Endodermal cell (in vitro differentiated cells): ENCODE results near the gene USP9X. TPM values are rescaled to one million over a fixed set of nuclear protein-coding genes. Genes with fewer than 3 reads are reported as not detected.

Experiments used
- DNase-seq: peaks from one replicate; pipeline ENCODE4 v3.0.0-alpha.2; 2017
- H3K27ac ChIP-seq: 2 replicates; pipeline ENCODE4 v1.5.1; 2013; ENCODE audit warnings: mild to moderate bottlenecking, low read depth, low read length, moderate library complexity
- H3K27me3 ChIP-seq: 2 replicates; pipeline ENCODE4 v1.6.1; 2013; ENCODE audit warnings: mild to moderate bottlenecking, low read length, moderate library complexity; ENCODE audit not compliant: insufficient read depth, control insufficient read depth, poor library complexity, severe bottlenecking
- H3K36me3 ChIP-seq: 2 replicates; pipeline ENCODE4 v1.7.0; 2013; ENCODE audit warnings: mild to moderate bottlenecking, low read length, moderate library complexity; ENCODE audit not compliant: control insufficient read depth, insufficient read depth
- H3K4me1 ChIP-seq: one replicate; pipeline ENCODE4 v1.7.0; 2013; ENCODE audit warnings: low read length; ENCODE audit not compliant: control insufficient read depth, insufficient read depth
- H3K4me3 ChIP-seq: 2 replicates; pipeline ENCODE4 v1.5.1; 2013; ENCODE audit warnings: mild to moderate bottlenecking, low read length, moderate library complexity
- H3K9ac ChIP-seq: 2 replicates; pipeline ENCODE4 v1.6.1; 2013; ENCODE audit warnings: mild to moderate bottlenecking, low read length, moderate library complexity; ENCODE audit not compliant: poor library complexity, severe bottlenecking; ENCODE audit errors: extremely low read depth
- H3K9me3 ChIP-seq: 2 replicates; pipeline ENCODE4 v1.6.1; 2013; ENCODE audit warnings: mild to moderate bottlenecking, low read length, moderate library complexity; ENCODE audit not compliant: control insufficient read depth
- H3K27ac Mint-ChIP-seq: 2 replicates; pipeline ENCODE4 v1.8.0; 2020; ENCODE audit warnings: mixed read lengths
- H3K27me3 Mint-ChIP-seq: 2 replicates; pipeline ENCODE4 v1.8.0; 2021; ENCODE audit warnings: mild to moderate bottlenecking, mixed read lengths; ENCODE audit not compliant: insufficient read depth
- H3K36me3 Mint-ChIP-seq: 2 replicates; pipeline ENCODE4 v1.8.0; 2020; ENCODE audit warnings: low read depth, mixed read lengths
- H3K4me1 Mint-ChIP-seq: 2 replicates; pipeline ENCODE4 v1.8.0; 2020; ENCODE audit warnings: mixed read lengths
- H3K4me3 Mint-ChIP-seq: 2 replicates; pipeline ENCODE4 v1.8.0; 2020; ENCODE audit warnings: mild to moderate bottlenecking, moderate library complexity, mixed read lengths
- H3K9me3 Mint-ChIP-seq: 2 replicates; pipeline ENCODE4 v1.8.0; 2020; ENCODE audit warnings: mild to moderate bottlenecking, mixed read lengths
- CTCF ChIP-seq: fragments of 200-600 bp; sonication (generic); conservative IDR thresholded peaks from 2 replicates; pipeline ENCODE4 v1.5.0; 2021; ENCODE audit warnings: antibody characterized with exemption, mild to moderate bottlenecking
- WGBS, 2 experiments: methylation state at CpG; one replicate each; pipeline versions ENCODE4 v1.1.5 to v1.1.7; 2013; ENCODE audit warnings: missing lambda C conversion rate in 2 of 2, mixed read lengths in 1 of 2; ENCODE audit not compliant: insufficient coverage in 1 of 2, insufficient read length in 1 of 2; 5-methylcytosine and 5-hydroxymethylcytosine counted together
- total RNA-seq, 2 donors: library from RNA; stranded (reverse); fragmentation: NEBNext Ultra II Directional in 1 of 2; extraction: Animal tissue kit (Norgen Biotek cat#: 25700) in 1 of 2; gene quantifications; 2 replicates in 1 of 2; 3 replicates in 1 of 2; pipeline ENCODE4 v1.2.1, GENCODE V29; 2021

USP9X gene
- total RNA-seq, 2 donors from 2014 or later: 88.1 to 128 TPM

- H3K36me3 Mint-ChIP-seq: peaks cover 48% of the 10 kb centered on the region
- no peak overlapping the region for H3K4me3 Mint-ChIP-seq
- peaks cover 86% of the 10 kb centered on the region for H3K36me3 ChIP-seq
- no peaks in the 10 kb centered on the region for H3K9me3 ChIP-seq
- no peak overlapping the region for H3K27ac ChIP-seq
- TF ChIP-seq CTCF: no peak
- no peaks in the 10 kb centered on the region for H3K27me3 ChIP-seq
- H3K27ac Mint-ChIP-seq: no peak overlapping the region
- H3K9ac ChIP-seq: no peak overlapping the region
- no peak for DNase-seq
- H3K4me1 Mint-ChIP-seq: peaks cover 13% of the 10 kb centered on the region
- H3K27me3 Mint-ChIP-seq: no peaks in the 10 kb centered on the region
- WGBS, 2 experiments: 100% methylated on average over 3 of the region's 4 CpGs; no CpG with 5 or more reads in 1 of the 2 experiments
- H3K9me3 Mint-ChIP-seq: peaks cover 1% of the 10 kb centered on the region
- H3K4me1 ChIP-seq: peaks cover 21% of the 10 kb centered on the region
- H3K4me3 ChIP-seq: no peak overlapping the region
Observed at GRCh38 chrX:41152221-41152620, 67.0 kb downstream of the USP9X start.

GRCh38 chrX:41153448-41153847, 68.2 kb downstream of the USP9X start:
- H3K4me3 Mint-ChIP-seq: no peak overlapping the region
- Histone ChIP-seq H3K27ac (no peak overlapping the region), H3K27me3 (no peaks in the 10 kb centered on the region), H3K9me3 (no peaks in the 10 kb centered on the region), H3K9ac (no peak overlapping the region), H3K36me3 (peaks cover 81% of the 10 kb centered on the region), H3K4me3 (no peak overlapping the region), H3K4me1 (peaks cover 21% of the 10 kb centered on the region)
- peaks cover 7% of the 10 kb centered on the region for H3K9me3 Mint-ChIP-seq
- no peaks in the 10 kb centered on the region for H3K27me3 Mint-ChIP-seq
- no peak overlapping the region for H3K27ac Mint-ChIP-seq
- no CpG with 5 or more reads among the region's 2 CpGs for WGBS, 2 experiments
- no peak for TF ChIP-seq CTCF
- H3K4me1 Mint-ChIP-seq: peaks cover 13% of the 10 kb centered on the region
- H3K36me3 Mint-ChIP-seq: peaks cover 48% of the 10 kb centered on the region
- DNase-seq: no peak

- no peaks in the 10 kb centered on the region for H3K27me3 ChIP-seq
- peaks cover 81% of the 10 kb centered on the region for H3K36me3 ChIP-seq
- H3K27me3 Mint-ChIP-seq: no peaks in the 10 kb centered on the region
- WGBS, 2 experiments: 100% methylated on average over 1 of the region's 2 CpGs; no CpG with 5 or more reads in 1 of the 2 experiments
- H3K9me3 ChIP-seq: no peaks in the 10 kb centered on the region
- peaks cover 13% of the 10 kb centered on the region for H3K4me1 Mint-ChIP-seq
- H3K27ac Mint-ChIP-seq: no peak overlapping the region
- H3K36me3 Mint-ChIP-seq: peaks cover 49% of the 10 kb centered on the region
- TF ChIP-seq CTCF: no peak
- peaks cover 7% of the 10 kb centered on the region for H3K9me3 Mint-ChIP-seq
- no peak overlapping the region for H3K27ac ChIP-seq
- peaks cover 21% of the 10 kb centered on the region for H3K4me1 ChIP-seq
- no peak overlapping the region for H3K4me3 ChIP-seq
- H3K9ac ChIP-seq: no peak overlapping the region
- H3K4me3 Mint-ChIP-seq: no peak overlapping the region
- DNase-seq: no peak
Observed at GRCh38 chrX:41153957-41154356, 68.7 kb downstream of the USP9X start.
